Fibroblast of skin of scalp (primary cell): ENCODE measurements around the gene PI4K2A.
A peak's percentile ranks its signal among the peaks of the same experiment; 100 is the strongest.
"Not testable (repeated sequence)": the region's sequence is repeated elsewhere in the genome, so short reads cannot be mapped to it uniquely, and the experiment has no call there.

Experiments used
- DNase-seq: peaks from one replicate; pipeline ENCODE4 v3.0.0-alpha.2; 2013

PI4K2A gene

GRCh38 chr10:97675222-97675621, 34.8 kb downstream of the PI4K2A start:
- no peak for DNase-seq

DNA sequence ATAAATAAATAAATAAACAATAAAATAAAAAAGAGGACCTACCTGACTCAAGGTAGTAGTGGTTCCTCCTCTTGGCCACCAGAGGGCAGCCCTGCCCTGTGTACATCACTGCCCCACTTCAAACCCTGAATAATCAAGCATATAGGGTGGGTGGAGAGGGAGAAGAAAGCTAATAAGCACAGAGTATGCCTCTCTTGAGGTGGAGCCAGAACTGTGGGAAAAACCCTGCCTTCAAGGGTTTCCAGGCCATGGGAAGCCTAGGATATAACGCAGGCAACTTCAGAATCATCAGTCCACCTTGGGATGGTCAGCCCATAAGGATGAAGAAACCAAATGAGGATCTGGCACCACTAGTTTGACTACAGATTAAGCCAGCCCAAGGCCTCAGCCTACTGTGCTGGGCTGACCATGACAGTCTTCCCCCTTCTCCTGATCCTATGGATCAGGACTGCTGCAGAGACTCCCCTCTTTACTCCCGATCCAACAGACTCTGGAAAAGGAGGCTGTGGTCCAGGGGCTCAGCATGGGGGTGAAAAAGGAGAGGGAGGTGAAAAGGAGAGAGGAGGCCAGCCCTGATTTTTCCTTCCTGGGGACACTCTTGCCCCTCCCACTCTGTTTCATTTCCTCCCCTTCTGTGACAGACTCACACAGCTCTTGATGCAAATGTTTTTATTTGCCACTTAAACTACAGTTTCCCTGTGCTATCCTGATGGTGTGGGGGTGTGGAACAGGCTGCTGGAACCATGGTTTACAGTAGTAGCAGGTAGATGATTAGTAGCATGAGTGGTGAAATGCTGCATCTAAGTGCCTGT, 36.5 kb downstream of the PI4K2A start:
- peak; percentile 60 for DNase-seq

DNA sequence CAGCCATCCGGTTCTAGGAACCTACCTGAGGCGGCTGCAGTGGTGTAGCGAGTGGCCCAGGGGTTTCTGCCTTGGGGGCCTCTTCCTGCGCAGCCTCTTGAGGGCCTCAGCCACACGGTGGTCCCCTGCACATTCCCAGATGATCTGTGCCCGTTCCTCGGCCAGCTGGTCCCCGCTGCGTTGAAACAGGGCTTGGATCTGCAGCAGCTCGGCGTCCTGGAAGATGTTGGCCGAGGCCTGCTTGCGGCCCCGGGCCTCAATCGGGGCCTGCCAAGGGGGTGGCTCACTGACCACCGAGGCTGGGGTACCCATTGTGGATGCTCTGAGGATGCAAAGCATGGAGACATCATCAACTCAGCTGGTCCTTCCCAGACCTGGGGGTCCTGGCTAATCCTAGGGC, 39.1 kb downstream of the PI4K2A start:
- DNase-seq: no peak

GRCh38 chr10:97682042-97682441, 41.6 kb downstream of the PI4K2A start:
- DNase-seq: no peak

GRCh38 chr10:97683556-97684367, 43.3 kb downstream of the PI4K2A start:
- no peak for DNase-seq

DNA sequence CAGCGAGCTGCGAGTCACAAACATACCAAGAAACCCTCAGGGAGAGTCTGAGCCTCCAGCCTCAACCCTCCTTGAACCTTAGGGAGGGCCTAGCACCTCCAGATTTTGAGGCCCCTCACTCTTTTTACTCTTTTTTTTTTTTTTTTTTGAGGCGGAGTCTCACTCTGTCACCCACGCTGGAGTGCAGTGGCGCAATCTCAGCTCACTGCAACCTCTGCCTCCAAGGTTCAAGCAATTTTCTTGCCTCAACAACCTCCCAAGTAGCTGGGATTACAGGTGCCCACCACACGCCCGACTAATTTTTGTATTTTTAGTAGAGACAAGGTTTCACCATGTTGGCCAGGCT, 43.9 kb downstream of the PI4K2A start:
- peak; percentile 65 for DNase-seq

DNA sequence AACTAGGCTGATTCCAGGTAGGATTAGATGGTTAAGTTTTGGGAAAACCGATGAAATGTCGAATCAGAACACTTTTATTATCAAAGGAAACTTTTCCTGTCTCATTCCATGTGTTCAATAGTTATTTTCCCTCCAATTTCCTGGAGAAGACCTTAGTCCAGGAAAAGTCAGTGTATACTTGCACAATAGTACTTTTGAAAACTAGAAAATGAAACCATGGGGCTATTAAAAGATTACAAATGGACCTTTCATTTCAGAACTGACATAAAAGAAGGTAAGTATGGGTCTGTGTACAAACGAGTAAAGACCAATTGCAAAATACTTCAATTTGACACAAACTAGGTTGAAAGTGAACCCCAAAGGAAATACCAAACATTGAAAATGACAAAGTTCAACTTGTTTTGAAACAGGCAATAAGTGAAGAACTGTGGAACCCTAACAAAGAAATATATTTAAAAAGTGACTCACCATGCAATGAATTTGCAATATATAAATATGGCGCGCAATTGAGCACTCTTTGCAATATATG, 44.5 kb downstream of the PI4K2A start:
- DNase-seq: no peak

DNA sequence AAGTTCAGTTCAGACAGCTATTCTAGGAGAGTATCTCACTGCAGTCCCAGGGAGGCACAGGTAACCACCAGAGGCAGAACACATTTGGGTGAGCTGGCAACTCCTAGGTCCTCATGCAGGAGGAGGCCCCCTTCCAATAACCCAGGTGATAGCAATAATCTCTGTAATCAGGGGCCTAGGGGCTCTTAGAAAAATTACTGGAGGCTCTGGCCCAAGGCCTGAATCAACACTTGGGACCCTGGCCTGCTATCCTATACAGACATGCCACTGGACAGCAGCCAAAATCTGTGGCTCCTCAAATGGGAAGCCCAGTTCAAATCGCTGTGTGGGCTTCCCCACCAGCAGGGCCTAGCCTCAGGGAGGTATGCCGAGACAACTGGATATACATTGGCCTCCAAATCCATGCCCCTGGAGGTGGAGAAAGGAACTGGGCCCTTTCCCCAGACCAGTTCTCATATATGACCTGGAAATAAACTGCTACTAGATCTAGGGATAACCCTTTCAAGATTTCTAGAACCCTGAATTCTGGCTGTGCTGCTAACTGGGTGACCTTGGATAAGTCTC, 45.0 kb downstream of the PI4K2A start:
- peak; percentile 43 for DNase-seq

- DNase-seq: no peak
Measured at GRCh38 chr10:97686301-97686961, 46.0 kb downstream of the PI4K2A start.

DNA sequence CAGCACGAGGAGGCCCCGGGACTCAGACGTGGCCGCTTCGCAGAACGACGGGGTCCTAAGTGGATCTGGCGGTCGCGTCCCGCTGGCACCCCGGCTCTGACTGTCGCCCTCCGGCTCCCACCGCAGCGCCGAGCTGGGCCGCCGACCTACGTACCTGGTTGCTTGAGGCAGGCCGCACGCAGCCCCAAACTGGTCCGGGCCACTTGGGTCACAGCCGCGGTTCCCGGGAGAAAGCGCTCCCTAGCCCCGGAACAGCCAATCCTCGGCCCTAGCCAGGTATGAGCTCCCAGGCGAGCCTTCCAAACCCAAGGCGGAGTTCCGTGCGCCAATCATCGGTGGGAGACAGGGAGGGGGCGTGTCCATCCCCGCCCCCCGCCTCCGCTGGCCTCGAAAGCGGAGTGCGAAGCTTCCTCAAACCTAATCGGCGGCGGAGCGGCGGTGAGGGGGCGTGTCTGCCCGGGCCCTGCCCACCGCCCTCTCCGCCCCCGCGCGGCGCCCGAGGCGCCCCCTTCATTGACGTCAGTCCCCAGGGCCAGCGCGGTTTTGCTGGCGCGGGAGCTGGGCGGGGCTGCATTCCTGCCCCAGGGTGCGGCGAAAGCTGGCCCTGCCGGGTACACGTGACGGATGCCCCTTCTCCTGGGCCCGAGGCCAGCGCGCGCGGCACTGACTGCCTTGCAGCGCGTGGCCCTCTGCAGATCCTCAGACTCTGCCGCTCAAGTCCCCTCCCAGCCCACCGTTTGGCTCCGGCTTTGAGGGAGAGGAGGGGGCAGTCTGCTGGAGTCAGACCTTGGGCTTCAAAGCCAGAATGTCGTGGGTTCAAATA, 46.7 kb downstream of the PI4K2A start, which contains the start of gene AVPI1:
TSS of gene AVPI1 (minus strand) at position 280 of the 823 bp plus-strand sequence. CDS start 7,336 bp downstream, outside the sequence.
- peak; percentile 98 for DNase-seq

DNA sequence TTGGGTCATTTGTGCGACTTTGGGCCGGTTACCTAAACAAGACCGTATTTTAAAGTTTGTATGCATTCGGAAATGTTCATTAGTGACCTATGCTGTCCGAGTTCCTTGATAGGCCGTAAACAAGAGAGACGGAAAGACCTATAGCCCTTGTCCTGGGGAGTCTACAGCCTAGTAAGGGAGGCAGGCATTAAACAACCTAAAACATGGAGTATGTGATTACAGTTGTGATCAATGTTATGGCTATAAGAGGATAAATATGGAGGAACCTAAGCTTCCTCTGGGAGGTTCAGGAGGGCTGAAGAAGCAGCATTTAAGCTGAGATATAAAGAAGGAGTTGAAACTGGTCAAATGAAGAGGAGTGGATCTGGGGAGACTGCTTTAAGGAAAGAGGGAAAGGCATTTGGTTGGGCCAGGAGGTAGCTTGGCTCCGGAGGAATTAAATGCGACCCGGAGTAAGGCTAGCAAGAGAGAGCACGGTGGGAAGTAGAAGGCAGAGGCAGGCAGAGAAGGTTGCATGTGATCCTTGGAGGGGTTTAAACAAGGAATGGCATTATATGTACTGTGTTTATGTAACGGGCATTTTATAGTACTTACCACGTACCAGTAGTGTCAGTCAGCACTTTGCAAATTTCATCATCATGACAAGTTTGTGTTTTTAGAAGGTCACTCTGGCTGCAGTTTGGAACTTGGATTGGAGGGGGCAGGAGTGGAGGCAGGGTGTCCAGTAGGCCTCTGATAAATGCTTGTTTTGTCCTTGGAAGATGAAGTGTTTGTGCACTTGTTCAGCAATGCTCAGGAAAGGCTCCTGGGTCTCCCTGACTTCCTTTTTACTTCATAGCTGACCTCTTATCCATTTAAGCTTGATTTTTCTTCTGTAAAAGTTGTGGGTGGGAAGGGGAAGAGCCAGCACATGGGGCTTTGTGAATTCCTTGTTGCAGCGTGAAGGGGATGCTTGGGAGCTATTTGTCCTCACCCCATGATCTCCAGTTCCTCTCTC, 47.6 kb downstream of the PI4K2A start:
- DNase-seq: peak; percentile 43

GRCh38 chr10:97689559-97690020, 49.1 kb downstream of the PI4K2A start:
- DNase-seq: peak; percentile 90

GRCh38 chr10:97690133-97690532, 49.7 kb downstream of the PI4K2A start:
- no peak for DNase-seq

DNA sequence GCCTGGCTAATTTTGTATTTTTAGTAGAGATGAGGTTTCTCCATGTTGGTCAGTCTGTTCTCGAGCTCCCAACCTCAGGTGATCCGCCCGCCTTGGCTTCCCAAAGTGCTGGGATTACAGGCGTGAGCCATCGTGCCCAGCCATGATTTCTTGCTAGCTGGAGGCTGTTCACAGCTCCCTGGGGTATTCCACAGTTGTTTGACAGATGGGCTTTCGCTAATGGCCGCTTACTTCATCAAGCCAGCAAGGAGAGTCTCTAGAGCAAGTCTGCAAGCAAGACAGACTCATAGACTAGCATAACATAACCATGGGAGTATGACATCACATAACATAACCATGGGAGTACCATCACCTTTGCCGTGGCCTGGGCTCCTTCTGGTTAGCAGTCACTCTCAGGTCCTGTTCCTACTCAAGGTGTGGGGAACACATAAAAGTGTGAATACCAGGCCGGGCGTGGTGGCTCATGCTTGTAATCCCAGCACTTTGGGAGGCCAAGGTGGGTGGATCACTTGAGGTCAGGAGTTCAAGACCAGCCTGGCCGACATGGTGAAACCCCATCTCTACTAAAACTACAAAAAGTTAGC, 57.7 kb downstream of the PI4K2A start:
- DNase-seq: not testable (repeated sequence)

DNA sequence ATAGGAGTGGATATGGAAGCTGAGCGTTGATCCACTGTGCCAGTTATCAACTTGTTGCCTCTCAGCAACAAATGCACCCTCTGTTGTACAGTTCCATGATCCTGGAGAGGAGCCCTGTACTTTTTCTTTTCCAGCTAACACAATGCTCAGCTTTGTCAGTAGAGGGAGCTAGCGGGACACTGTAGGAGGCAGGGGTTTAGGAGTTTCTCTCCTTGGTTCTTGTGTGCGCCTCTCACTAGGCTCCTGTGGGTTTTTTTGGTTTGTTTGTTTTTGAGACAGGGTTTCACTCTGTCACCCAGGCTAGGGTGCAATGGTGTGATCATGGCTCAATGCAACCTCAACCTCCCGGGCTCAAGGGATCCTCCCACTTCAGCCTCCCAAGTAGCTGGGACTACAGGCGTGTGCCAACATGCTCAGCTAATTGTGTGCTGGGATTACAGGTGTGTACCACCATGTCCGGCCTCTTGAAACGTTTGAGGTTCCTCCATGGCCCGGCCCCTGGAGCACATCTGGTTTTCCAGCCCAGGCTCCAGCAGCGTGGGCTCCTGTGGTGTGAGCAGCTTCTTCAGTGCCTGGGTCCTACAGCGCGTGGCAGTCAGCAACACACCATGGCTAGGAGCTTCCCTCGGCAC, 61.1 kb downstream of the PI4K2A start:
- DNase-seq: peak; percentile 78

- no peak for DNase-seq
Measured at GRCh38 chr10:97703398-97704067, 63.1 kb downstream of the PI4K2A start.

DNA sequence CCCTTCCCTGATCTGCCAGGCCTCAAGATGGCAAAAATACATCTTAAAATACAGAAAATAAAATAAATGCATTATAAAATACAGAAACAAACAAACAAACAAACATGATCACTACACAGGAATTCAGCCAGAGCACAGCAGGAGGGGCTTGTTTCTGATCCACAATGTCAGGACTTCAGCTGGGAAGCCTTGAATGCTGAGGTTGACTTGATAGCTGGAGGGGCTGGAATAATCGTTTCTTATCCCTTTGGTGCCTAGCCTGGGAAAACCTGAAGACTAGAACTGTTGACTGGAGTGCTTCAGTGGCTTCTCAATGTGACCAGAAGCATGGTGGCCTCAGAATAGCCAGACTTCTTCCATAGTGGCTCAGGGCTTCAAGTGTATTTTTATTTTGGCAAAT, 63.9 kb downstream of the PI4K2A start:
- DNase-seq: no peak

GRCh38 chr10:97705006-97705670, 64.7 kb downstream of the PI4K2A start:
- no peak for DNase-seq
